ENCODE measurements around the gene PERCC1.

Gene PERCC1

DNA sequence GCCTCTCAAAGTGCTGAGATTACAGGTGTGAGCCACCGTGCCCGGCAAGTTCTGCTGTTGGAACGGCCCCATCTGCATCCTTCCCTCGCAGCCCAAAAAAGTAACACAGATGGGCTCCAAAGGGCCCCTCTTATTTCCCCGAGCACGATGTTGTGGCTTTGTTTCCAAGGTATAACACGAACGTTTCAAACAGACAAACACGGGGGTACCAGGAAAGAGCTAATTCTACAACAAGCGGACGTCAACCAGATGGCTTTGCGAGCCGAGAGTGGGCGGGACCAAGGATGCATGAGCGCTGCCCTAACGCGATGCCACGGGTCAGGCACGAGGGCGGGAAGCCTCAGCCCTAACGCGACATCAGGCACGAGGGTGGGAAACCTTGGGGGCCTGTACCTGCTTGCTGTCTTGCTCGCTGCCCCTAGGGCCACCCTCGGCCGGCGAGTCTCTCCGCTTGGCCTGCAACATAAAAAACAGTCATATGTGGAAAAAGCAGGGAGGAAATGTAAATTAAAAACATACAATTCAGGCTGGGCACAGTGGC, 40.6 kb upstream of the PERCC1 start:
- TF ChIP-seq, protein P1, sequence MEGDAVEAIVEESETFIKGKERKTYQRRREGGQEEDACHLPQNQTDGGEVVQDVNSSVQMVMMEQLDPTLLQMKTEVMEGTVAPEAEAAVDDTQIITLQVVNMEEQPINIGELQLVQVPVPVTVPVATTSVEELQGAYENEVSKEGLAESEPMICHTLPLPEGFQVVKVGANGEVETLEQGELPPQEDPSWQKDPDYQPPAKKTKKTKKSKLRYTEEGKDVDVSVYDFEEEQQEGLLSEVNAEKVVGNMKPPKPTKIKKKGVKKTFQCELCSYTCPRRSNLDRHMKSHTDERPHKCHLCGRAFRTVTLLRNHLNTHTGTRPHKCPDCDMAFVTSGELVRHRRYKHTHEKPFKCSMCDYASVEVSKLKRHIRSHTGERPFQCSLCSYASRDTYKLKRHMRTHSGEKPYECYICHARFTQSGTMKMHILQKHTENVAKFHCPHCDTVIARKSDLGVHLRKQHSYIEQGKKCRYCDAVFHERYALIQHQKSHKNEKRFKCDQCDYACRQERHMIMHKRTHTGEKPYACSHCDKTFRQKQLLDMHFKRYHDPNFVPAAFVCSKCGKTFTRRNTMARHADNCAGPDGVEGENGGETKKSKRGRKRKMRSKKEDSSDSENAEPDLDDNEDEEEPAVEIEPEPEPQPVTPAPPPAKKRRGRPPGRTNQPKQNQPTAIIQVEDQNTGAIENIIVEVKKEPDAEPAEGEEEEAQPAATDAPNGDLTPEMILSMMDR (IDR thresholded peaks at IDR 0.05; ENCODE audit: insufficient read depth, low read depth, low read length, missing control alignments): no peak
- no peak for DNase-seq (ENCODE audit: low read depth)

DNA sequence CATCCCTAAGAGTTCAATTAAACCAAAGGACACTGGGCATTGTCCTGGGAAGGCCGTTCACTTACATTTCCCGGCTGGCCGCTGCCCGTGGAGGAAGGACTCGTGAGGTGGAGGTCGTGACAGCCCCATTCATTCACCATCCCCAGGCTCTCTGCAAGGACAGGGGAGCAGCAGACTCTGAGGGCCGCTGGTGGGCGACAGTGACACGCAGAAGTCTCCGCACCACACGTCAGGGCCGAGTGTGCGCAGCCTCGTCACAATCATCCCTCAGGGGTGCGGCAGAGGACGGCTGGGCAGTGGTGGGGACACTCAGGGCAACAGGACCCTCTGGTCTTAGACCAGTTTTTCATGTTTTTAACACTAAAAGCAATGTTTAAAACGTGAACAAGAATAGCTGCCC, 38.1 kb upstream of the PERCC1 start:
- no peak overlapping the region for H3K4me3 ChIP-seq (ENCODE audit: low read depth, low read length)
- no peak for DNase-seq (ENCODE audit: low read depth)
- TF ChIP-seq, protein P1 (IDR thresholded peaks at IDR 0.05; ENCODE audit: insufficient read depth, low read depth, low read length, missing control alignments): no peak

More for the DNA sequence above, 40.6 kb upstream of the PERCC1 start:
- H3K4me3 ChIP-seq (ENCODE audit: low read depth, low read length): no peak overlapping the region

DNA sequence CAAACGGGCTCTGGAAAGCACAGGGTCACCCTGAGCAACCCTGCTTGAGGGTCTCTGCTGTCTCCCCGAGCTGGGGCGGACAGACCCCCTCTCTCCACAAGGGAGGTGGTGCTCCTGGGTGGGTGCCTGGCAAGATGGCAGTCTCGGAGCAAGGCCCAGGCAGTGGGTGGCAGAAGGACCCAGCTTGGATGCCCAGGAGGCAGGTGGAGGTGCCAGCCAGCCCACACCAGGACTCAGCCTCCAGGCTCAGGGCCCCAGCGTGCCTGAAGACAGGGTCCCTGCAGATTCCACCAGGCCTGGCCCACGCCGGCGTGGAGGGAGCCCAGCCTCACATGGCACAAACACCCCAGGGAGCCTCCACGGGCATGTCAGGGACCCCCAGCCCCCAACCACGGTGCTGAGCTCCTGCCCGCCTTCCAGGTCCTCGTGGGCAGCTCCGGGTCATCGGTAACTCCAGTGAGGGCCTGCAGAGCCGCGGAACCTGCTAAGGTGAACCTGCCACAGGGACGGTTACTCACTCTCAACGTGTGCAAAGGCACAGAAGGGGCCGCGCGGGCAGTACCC, 37.2 kb upstream of the PERCC1 start:
- TF ChIP-seq, protein P1 (IDR thresholded peaks at IDR 0.05; ENCODE audit: insufficient read depth, low read depth, low read length, missing control alignments): no peak
- DNase-seq (ENCODE audit: low read depth): no peak
- H3K4me3 ChIP-seq (ENCODE audit: low read depth, low read length): no peak overlapping the region

DNA sequence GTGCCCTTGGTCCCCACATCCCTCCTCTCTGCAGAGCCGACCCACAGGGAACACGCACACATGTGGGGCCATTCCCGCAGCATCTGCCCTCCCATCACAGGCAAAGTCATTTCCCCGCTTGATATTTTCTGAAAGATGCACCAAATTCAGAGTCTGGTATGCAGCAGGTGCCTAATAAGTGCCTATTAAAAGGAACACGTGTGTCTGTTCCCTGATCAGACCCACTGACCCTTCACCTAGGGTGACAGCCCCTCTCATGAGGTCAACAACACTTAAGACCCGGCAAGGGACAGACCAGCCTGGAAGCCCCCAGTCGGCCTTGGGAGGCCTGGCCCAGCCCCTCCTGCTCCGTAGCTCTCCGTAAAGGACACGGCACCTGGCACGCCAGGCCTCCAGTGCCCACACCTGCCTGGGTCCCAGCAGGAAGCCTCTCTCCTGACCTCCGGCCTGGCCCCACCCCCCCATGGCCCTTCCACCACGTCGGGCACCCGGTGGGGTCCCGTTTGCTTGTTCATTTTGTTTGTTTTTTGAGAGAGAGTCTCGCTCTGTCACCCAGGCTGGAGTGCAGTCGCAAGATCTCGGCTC, 36.4 kb upstream of the PERCC1 start:
- TF ChIP-seq, protein P1 (IDR thresholded peaks at IDR 0.05; ENCODE audit: insufficient read depth, low read depth, low read length, missing control alignments): no peak
- no peak overlapping the region for H3K4me3 ChIP-seq (ENCODE audit: low read depth, low read length)
- DNase-seq (ENCODE audit: low read depth): no peak

DNA sequence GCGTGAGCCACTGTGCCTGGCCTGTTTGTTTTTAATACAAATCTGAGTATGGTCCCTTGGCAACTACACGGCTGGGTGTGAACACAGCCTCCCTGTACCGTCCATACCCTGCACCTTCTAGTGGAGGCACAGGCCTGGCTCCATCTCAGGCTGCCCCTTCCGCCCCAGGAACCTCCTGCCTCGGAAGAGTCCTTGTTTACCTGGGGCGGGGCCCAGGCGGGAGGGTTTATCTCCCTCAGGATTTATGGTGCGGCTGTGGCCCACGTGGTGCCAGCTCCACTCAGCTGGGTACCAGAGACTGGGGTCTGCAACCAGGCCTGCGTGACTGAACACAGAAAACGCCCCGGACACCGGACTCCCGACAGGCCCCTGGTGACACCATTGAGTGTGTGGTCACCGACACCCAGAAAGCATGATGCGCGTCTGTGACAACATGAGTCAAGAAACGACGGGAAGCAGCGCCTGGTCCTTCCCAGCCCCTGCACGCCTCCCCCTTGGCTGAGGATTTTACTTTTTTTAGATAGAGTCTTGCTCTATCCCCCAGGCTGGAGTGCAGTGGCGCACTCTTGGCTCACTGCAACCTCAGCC, 35.3 kb upstream of the PERCC1 start:
- TF ChIP-seq, protein P1 (IDR thresholded peaks at IDR 0.05; ENCODE audit: insufficient read depth, low read depth, low read length, missing control alignments): no peak
- no peak overlapping the region for H3K4me3 ChIP-seq (ENCODE audit: low read depth, low read length)
- DNase-seq (ENCODE audit: low read depth): no peak

DNA sequence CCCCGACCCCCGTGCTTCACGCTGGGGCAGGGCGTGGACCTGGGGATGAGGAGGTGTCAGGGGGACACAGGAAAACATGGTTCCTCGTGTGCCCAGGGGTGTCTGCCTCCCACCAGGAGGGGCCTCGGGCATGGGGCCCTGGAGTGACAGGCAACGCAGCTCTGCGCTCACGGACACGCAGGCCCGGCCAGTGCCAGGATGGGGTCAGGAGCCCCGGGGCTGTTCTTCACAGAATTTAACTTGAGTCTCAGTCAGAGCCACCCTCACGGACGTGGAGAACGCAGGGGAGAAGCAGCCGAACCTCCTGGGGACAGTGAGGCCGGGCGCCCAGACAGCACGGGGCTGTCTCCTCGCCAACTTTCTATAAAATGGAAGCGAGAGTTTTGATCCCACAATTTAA, 33.1 kb upstream of the PERCC1 start:
- no peak overlapping the region for H3K4me3 ChIP-seq (ENCODE audit: low read depth, low read length)
- no peak for DNase-seq (ENCODE audit: low read depth)

More for the DNA sequence above, 33.1 kb upstream of the PERCC1 start:
- TF ChIP-seq, protein P1 (IDR thresholded peaks at IDR 0.05; ENCODE audit: insufficient read depth, low read depth, low read length, missing control alignments): no peak
